ENCODE measurements around the gene SORCS2. TPM values are rescaled to one million over a fixed set of nuclear protein-coding genes. Genes with fewer than 3 reads are reported as not detected.

SORCS2 gene
- total and polyA plus RNA-seq, 2 of the 8 experiments (the other 6 are each of a cell fraction or from before 2014, with no cell fraction given) = 0.36 to 1.8 TPM

GRCh38 chr4:7427831-7428260 lies 235.5 kb downstream of the SORCS2 start:
- CTCF ChIA-PET (ENCODE audit: partially characterized antibody) = interaction anchor here (1.5 kb wide), 1 partner anchor 292 kb away, joined by 3 read pairs; no protein-coding TSS in a partner anchor
- Histone ChIP-seq H3K27me3 (replicated peaks in 1 of 4; ENCODE audit: control insufficient read depth in 3 of 4, extremely low read depth in 1 of 4, insufficient read depth in 3 of 4, low read length in 3 of 4) (no peaks in the 10 kb centered on the region), H2BK12ac (ENCODE audit: low read depth, low read length) (peak overlapping the region; percentile 75; the same call in 1 of the 2 replicates), H3K23ac (ENCODE audit: insufficient read length) (no peak overlapping the region), H3K27ac (ENCODE audit: low read depth, low read length) (no peak overlapping the region), H3K56ac (replicated peaks; ENCODE audit: insufficient read length, low read depth, low read length) (no peak overlapping the region), H3K9me3 (ENCODE audit: insufficient read depth in 2 of 2, low read depth in 1 of 2, low read length in 1 of 2) (no peaks in the 10 kb centered on the region), H4K5ac (ENCODE audit: insufficient read length, low read depth, low read length) (no peak overlapping the region), H3K79me2 (ENCODE audit: control insufficient read depth in 1 of 2, insufficient read depth in 2 of 2, low read length in 2 of 2) (no peaks in the 10 kb centered on the region), H2AFZ (ENCODE audit: low read length) (no peak overlapping the region), H3K14ac (ENCODE audit: insufficient read length) (no peak overlapping the region), H4K20me1 (replicated peaks in 1 of 2; ENCODE audit: control insufficient read depth in 1 of 2, insufficient read depth in 2 of 2, low read length in 2 of 2) (no peaks in the 10 kb centered on the region), H3K4me3 (ENCODE audit: extremely low read depth in 1 of 4, insufficient read depth in 2 of 4, low read depth in 3 of 4, low read length in 4 of 4) (no peak overlapping the region), H4K91ac (replicated peaks; ENCODE audit: insufficient read length, low read length) (no peak overlapping the region), H3K4me2 (ENCODE audit: insufficient read depth in 1 of 2, low read depth in 2 of 2, low read length in 2 of 2) (no peak overlapping the region), H2BK5ac (ENCODE audit: low read depth, low read length) (no peak overlapping the region), H3K9ac (replicated peaks in 1 of 4; ENCODE audit: extremely low read depth in 1 of 4, low read depth in 3 of 4, low read length in 3 of 4) (no peak overlapping the region), H2AK5ac (ENCODE audit: low read depth, low read length) (0 out of 2 replicates have a peak overlapping the region, but pooled peaks have one; percentile 39), H4K8ac (ENCODE audit: extremely low read depth, insufficient read depth, low read length) (no peak overlapping the region), H3K4me1 (replicated peaks in 1 of 4; ENCODE audit: control insufficient read depth in 3 of 4, insufficient read depth in 4 of 4, low read length in 3 of 4) (peaks cover 0 to 29% (median 12%) of the 10 kb centered on the region in 4 experiments; a peak in 4 of 7 replicates), H2BK120ac (replicated peaks; ENCODE audit: low read depth, low read length) (no peak overlapping the region), H2BK15ac (ENCODE audit: low read length) (no peak overlapping the region), H3K36me3 (ENCODE audit: control insufficient read depth in 2 of 4, insufficient read depth in 4 of 4, low read length in 3 of 4) (no peaks in the 10 kb centered on the region), H3K23me2 (ENCODE audit: low read depth, low read length) (no peaks in the 10 kb centered on the region), H3K18ac (ENCODE audit: extremely low read depth, low read length) (no peak overlapping the region; the same call in 1 of the 2 replicates), H3K79me1 (ENCODE audit: low read depth, low read length) (no peaks in the 10 kb centered on the region), H2BK20ac (ENCODE audit: low read length) (no peak overlapping the region), H3K4ac (replicated peaks; ENCODE audit: insufficient read length, low read depth, low read length) (no peak overlapping the region)
- POLR2A ChIA-PET (ENCODE audit: partially characterized antibody) = no interaction called here
- TF ChIP-seq CTBP2 (IDR thresholded peaks at IDR 0.05; ENCODE audit: borderline replicate concordance, insufficient read depth, insufficient read length, low read length) = no peak
- no peak for TF ChIP-seq YY1 (IDR thresholded peaks at IDR 0.05; ENCODE audit: low read depth, low read length)
- no peak for TF ChIP-seq SRF (IDR thresholded peaks at IDR 0.05; ENCODE audit: low read depth, low read length)
- no peak for TF ChIP-seq SIN3A (conservative IDR thresholded peaks at IDR 0.05 in 1 of 2, IDR thresholded peaks at IDR 0.05 in 1 of 2; ENCODE audit: low read depth in 1 of 2, low read length in 2 of 2)
- TF ChIP-seq MAX (IDR thresholded peaks at IDR 0.05) = no peak
- no peak for TF ChIP-seq SP2 (IDR thresholded peaks at IDR 0.05; ENCODE audit: low read length)
- TF ChIP-seq RXRA (IDR thresholded peaks at IDR 0.05; ENCODE audit: insufficient read depth, low read depth, low read length) = no peak
- TF ChIP-seq USF2 (IDR thresholded peaks at IDR 0.05; ENCODE audit: low read length) = no peak
- no peak for TF ChIP-seq CHD2 (IDR thresholded peaks at IDR 0.05; ENCODE audit: low read length)
- no peak for TF ChIP-seq CREB1 (IDR thresholded peaks at IDR 0.05)
- DNase-seq (ENCODE audit: low read depth in 1 of 2, low spot score in 2 of 2) (no peak), FAIRE-seq (no peak)
- WGBS, 2 experiments (ENCODE audit: extremely low coverage in 1 of 2, insufficient coverage in 1 of 2, insufficient read length in 1 of 2, insufficient replicate concordance in 2 of 2, low coverage in 1 of 2, low lambda C conversion rate in 2 of 2, missing lambda C conversion rate in 1 of 2) = 85% methylated on average over 8 of the region's 13 CpGs; no CpG with 5 or more reads in 1 of the 2 experiments
